H9 (cell line): Measurements from ENCODE around the gene FAM174C. TPM values are rescaled to one million over a fixed set of nuclear protein-coding genes. Genes with fewer than 3 reads are reported as not detected.

Experiments used
- DNase-seq: peaks from one replicate; pipeline ENCODE4 v3.0.0-alpha.2; 2017
- H2AFZ ChIP-seq: one replicate; pipeline ENCODE4 v1.6.1; 2013; ENCODE audit warnings: mild to moderate bottlenecking, low read length, control low read depth, moderate library complexity
- H2AK5ac ChIP-seq: 2 replicates; pipeline ENCODE4 v1.6.1; 2013; ENCODE audit warnings: low read length, control low read depth, mixed read lengths; ENCODE audit not compliant: insufficient read length
- H2BK120ac ChIP-seq: one replicate; pipeline ENCODE4 v1.6.1; 2013; ENCODE audit warnings: low read depth, mild to moderate bottlenecking, low read length, control low read depth, inconsistent platforms; ENCODE audit not compliant: poor library complexity, severe bottlenecking
- H2BK12ac ChIP-seq: 2 replicates; pipeline ENCODE4 v1.6.1; 2013; ENCODE audit warnings: low read length, control low read depth, mixed read lengths, low read depth; ENCODE audit not compliant: insufficient read length
- H2BK15ac ChIP-seq: 2 replicates; pipeline ENCODE4 v1.6.1; 2013; ENCODE audit warnings: low read depth, low read length, control low read depth
- H2BK20ac ChIP-seq: one replicate; pipeline ENCODE4 v1.6.1; 2013; ENCODE audit warnings: low read depth, mild to moderate bottlenecking, low read length, control low read depth, inconsistent platforms; ENCODE audit not compliant: poor library complexity, severe bottlenecking
- H2BK5ac ChIP-seq: 2 replicates; pipeline ENCODE4 v1.6.1; 2013; ENCODE audit warnings: low read length, control low read depth, mixed read lengths; ENCODE audit not compliant: insufficient read length
- H3K14ac ChIP-seq: 2 replicates; pipeline ENCODE4 v1.6.1; 2013; ENCODE audit warnings: low read length, control low read depth; ENCODE audit not compliant: insufficient read depth
- H3K18ac ChIP-seq: 2 replicates; pipeline ENCODE4 v1.6.1; 2013; ENCODE audit warnings: low read depth, mild to moderate bottlenecking, mixed read lengths, low read length, control low read depth; ENCODE audit not compliant: insufficient read length
- H3K23ac ChIP-seq: 2 replicates; pipeline ENCODE4 v1.6.1; 2013; ENCODE audit warnings: low read length, control low read depth, mixed read lengths, low read depth; ENCODE audit not compliant: insufficient read length
- H3K23me2 ChIP-seq: 2 replicates; pipeline ENCODE4 v1.6.1; 2013; ENCODE audit warnings: low read depth, mild to moderate bottlenecking, mixed read lengths, low read length, control low read depth; ENCODE audit not compliant: insufficient read length, poor library complexity, severe bottlenecking
- H3K27ac ChIP-seq: 2 replicates; pipeline ENCODE4 v1.5.1; 2013; ENCODE audit warnings: low read length, control low read depth, mixed read lengths, low read depth; ENCODE audit not compliant: insufficient read length
- H3K27me3 ChIP-seq: 2 replicates; pipeline ENCODE4 v1.6.1; 2013; ENCODE audit warnings: low read length, control low read depth, inconsistent platforms; ENCODE audit not compliant: insufficient read depth
- H3K4ac ChIP-seq: 2 replicates; pipeline ENCODE4 v1.6.1; 2013; ENCODE audit warnings: low read depth, mild to moderate bottlenecking, control low read depth, inconsistent platforms, low read length, moderate library complexity
- H3K4me1 ChIP-seq: 2 replicates; pipeline ENCODE4 v1.6.1; 2013; ENCODE audit warnings: low read length, control low read depth, inconsistent platforms; ENCODE audit not compliant: insufficient read depth
- H3K4me2 ChIP-seq: 2 replicates; pipeline ENCODE4 v1.6.1; 2013; ENCODE audit warnings: low read length, control low read depth, mixed read lengths; ENCODE audit not compliant: insufficient read length, insufficient read depth
- H3K56ac ChIP-seq: 2 replicates; pipeline ENCODE4 v1.6.1; 2013; ENCODE audit warnings: low read depth, mild to moderate bottlenecking, mixed read lengths, low read length, control low read depth; ENCODE audit not compliant: insufficient read length
- H3K79me1 ChIP-seq: 2 replicates; pipeline ENCODE4 v1.6.1; 2013; ENCODE audit warnings: low read depth, mild to moderate bottlenecking, moderate library complexity, low read length, control low read depth, inconsistent platforms; ENCODE audit not compliant: insufficient read depth, poor library complexity, severe bottlenecking
- H3K79me2 ChIP-seq: 2 replicates; pipeline ENCODE4 v1.6.1; 2013; ENCODE audit warnings: low read length, control low read depth, inconsistent platforms; ENCODE audit not compliant: insufficient read depth
- H3K9ac ChIP-seq: 2 replicates; pipeline ENCODE4 v1.6.1; 2013; ENCODE audit warnings: low read length, control low read depth, mixed read lengths; ENCODE audit not compliant: insufficient read length; ENCODE audit errors: extremely low read depth
- H3K9me3 ChIP-seq: one replicate; pipeline ENCODE4 v1.6.1; 2013; ENCODE audit warnings: low read depth, low read length, inconsistent platforms; ENCODE audit not compliant: control insufficient read depth
- H3T11ph ChIP-seq: one replicate; pipeline ENCODE4 v1.6.1; 2013; ENCODE audit warnings: mild to moderate bottlenecking, low read length, control low read depth, inconsistent platforms
- H4K20me1 ChIP-seq: one replicate; pipeline ENCODE4 v1.6.1; 2013; ENCODE audit not compliant: control insufficient read depth, insufficient read length, insufficient read depth
- H4K5ac ChIP-seq: 2 replicates; pipeline ENCODE4 v1.6.1; 2013; ENCODE audit warnings: low read depth, mild to moderate bottlenecking, mixed read lengths, low read length, control low read depth; ENCODE audit not compliant: insufficient read length
- H4K8ac ChIP-seq: replicated peaks from 2 replicates; pipeline ENCODE4 v1.6.1; 2013; ENCODE audit warnings: low read length, control low read depth, mixed read lengths, low read depth; ENCODE audit not compliant: insufficient read length
- H4K91ac ChIP-seq: 2 replicates; pipeline ENCODE4 v1.6.1; 2013; ENCODE audit warnings: low read depth, mild to moderate bottlenecking, moderate library complexity, mixed read lengths, low read length, control low read depth; ENCODE audit not compliant: insufficient read length
- H3K27ac Mint-ChIP-seq, 3 experiments: 2 replicates in 2 of 3; 3 replicates in 1 of 3; pipeline ENCODE4 v1.8.0; 2020 to 2021; ENCODE audit warnings: mixed read lengths in 3 of 3, mild to moderate bottlenecking in 1 of 3, moderate library complexity in 1 of 3
- H3K27me3 Mint-ChIP-seq: 2 replicates; pipeline ENCODE4 v1.8.0; 2021; ENCODE audit warnings: low read depth, mild to moderate bottlenecking, moderate library complexity, mixed read lengths
- H3K36me3 Mint-ChIP-seq, 3 experiments: 2 replicates in 2 of 3; 3 replicates in 1 of 3; pipeline ENCODE4 v1.8.0; 2020 to 2021; ENCODE audit warnings: low read depth in 3 of 3, mixed read lengths in 3 of 3; ENCODE audit not compliant: insufficient read depth in 1 of 3
- H3K4me1 Mint-ChIP-seq, 2 experiments: 2 replicates each; pipeline ENCODE4 v1.8.0; 2020; ENCODE audit warnings: mixed read lengths in 2 of 2
- H3K4me3 Mint-ChIP-seq, 2 experiments: 2 replicates in 1 of 2; 3 replicates in 1 of 2; pipeline ENCODE4 v1.8.0; 2020 to 2021; ENCODE audit warnings: mild to moderate bottlenecking in 2 of 2, mixed read lengths in 2 of 2, moderate library complexity in 1 of 2
- H3K9me3 Mint-ChIP-seq, 2 experiments: 2 replicates in 1 of 2; 3 replicates in 1 of 2; pipeline ENCODE4 v1.8.0; 2020; ENCODE audit warnings: mild to moderate bottlenecking in 2 of 2, mixed read lengths in 2 of 2, moderate library complexity in 1 of 2
- CTCF ChIP-seq: fragments of 200-600 bp; sonication (generic); conservative IDR thresholded peaks from 3 replicates; pipeline ENCODE4 v1.8.0; 2021; ENCODE audit warnings: antibody characterized with exemption, mild to moderate bottlenecking
- WGBS: extraction: QIAGEN DNeasy Blood & Tissue Kit; methylation state at CpG from one replicate; pipeline ENCODE4 v1.1.7; 2013; ENCODE audit warnings: missing lambda C conversion rate, low lambda C conversion rate, mixed read lengths; ENCODE audit not compliant: insufficient read length; ENCODE audit errors: extremely low coverage; 5-methylcytosine and 5-hydroxymethylcytosine counted together
- total RNA-seq: library from RNA; stranded (reverse); gene quantifications from 2 replicates; pipeline ENCODE4 v1.2.1, GENCODE V29; 2021

The FAM174C gene
- total RNA-seq, 1 experiment from 2014 or later, result 63.0 TPM

DNA sequence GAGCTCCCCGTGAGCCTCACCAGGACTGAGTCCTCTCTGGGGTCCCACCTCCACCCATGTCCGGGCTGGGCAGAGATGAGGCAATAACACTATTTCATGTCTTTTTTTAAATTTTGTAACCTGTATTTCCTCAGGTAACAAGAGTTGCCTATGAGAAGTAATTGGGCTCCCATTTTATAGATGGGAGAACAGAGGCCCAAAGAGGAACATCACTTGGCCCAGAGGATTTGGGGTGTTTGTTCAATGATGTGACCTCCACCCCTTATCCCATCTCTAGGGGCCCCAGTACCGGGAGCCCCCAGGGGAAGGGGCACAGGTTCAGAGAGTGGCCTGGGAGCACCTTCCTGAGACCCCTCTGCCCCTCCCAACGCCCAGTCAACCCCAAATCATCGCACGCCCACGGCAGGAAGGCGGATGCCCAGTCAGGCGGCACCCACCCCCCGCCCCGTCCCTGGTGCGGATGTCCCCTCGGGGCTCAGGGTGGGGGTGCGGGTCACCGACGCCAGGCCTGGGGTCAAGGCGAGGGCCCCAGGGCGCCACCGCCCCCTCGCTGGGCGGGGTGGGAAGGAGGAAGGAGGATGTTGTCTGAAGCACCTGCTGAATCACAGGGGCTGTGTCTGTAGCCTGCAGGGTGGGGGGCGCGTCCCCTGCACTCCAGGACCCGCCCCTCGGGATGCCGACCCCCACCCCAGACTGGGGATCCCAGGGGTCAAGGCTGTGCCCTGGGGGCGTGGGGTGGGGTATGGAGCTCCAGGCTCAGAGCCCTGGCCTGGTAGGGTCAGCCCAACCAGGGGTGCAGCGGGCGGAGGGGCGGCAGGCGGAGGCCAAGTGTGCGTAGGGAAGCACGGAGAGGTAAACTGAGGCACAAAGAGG lies 15.2 kb upstream of the FAM174C start:
- peak overlapping the region in 2 of 3 experiments; percentile 88 to 93; a peak in 4 of 7 replicates for H3K27ac Mint-ChIP-seq
- H3K9ac ChIP-seq, result no peak overlapping the region
- H3K56ac ChIP-seq, result no peak overlapping the region
- H3K27me3 Mint-ChIP-seq, result no peaks in the 10 kb centered on the region; the same call in 1 of the 2 replicates
- H3K4me1 ChIP-seq, result peaks cover 2% of the 10 kb centered on the region; the same call in 1 of the 2 replicates
- no peak for DNase-seq
- peaks cover 52 to 56% of the 10 kb centered on the region in 2 experiments for H3K4me1 Mint-ChIP-seq
- H2BK120ac ChIP-seq, result no peak overlapping the region
- no peak overlapping the region for H3K23ac ChIP-seq
- H2AK5ac ChIP-seq, result no peak overlapping the region
- H3K27me3 ChIP-seq, result no peaks in the 10 kb centered on the region
- no peak overlapping the region for H3T11ph ChIP-seq
- H3K4me3 Mint-ChIP-seq, result peak overlapping the region; percentile 42 to 74
- H4K5ac ChIP-seq, result no peak overlapping the region
- H3K23me2 ChIP-seq, result peaks cover 18% of the 10 kb centered on the region
- no peaks in the 10 kb centered on the region for H3K79me1 ChIP-seq
- no peaks in the 10 kb centered on the region; a peak in 1 of 5 replicates for H3K9me3 Mint-ChIP-seq
- H3K14ac ChIP-seq, result peak overlapping the region; percentile 20; the same call in 1 of the 2 replicates
- H4K8ac ChIP-seq, result no peak overlapping the region
- no peaks in the 10 kb centered on the region for H4K20me1 ChIP-seq
- peaks cover 9 to 45% (median 31%) of the 10 kb centered on the region in 3 experiments for H3K36me3 Mint-ChIP-seq
- H4K91ac ChIP-seq, result no peak overlapping the region
- TF ChIP-seq CTCF, result no peak
- H2AFZ ChIP-seq, result no peak overlapping the region
- H3K27ac ChIP-seq, result no peak overlapping the region
- peak overlapping the region; percentile 84 for H3K4me2 ChIP-seq
- H2BK20ac ChIP-seq, result no peak overlapping the region
- H2BK5ac ChIP-seq, result no peak overlapping the region
- H2BK15ac ChIP-seq, result no peak overlapping the region
- H3K79me2 ChIP-seq, result no peaks in the 10 kb centered on the region
- H3K18ac ChIP-seq, result peak overlapping the region; percentile 74
- no peaks in the 10 kb centered on the region for H3K9me3 ChIP-seq
- H3K4ac ChIP-seq, result no peak overlapping the region
- no CpG with 5 or more reads among the region's 33 CpGs for WGBS
- no peak overlapping the region for H2BK12ac ChIP-seq
